Prostate gland (tissue), 2 donors: ENCODE data around the gene INPP5J.

ENCODE experiments used
- CTCF ChIP-seq, 4 experiments: fragments of 200-600 bp in 2 of 4; fragments of 450-650 bp in 2 of 4; sonication (generic) in 2 of 4; IDR thresholded peaks; 1 replicate in 3 of 4; 2 replicates in 1 of 4; pipeline ENCODE4 v1.5.1; 2016 to 2019; ENCODE audit warnings: antibody characterized with exemption in 4 of 4, mild to moderate bottlenecking in 2 of 4, moderate library complexity in 2 of 4
- POLR2A ChIP-seq: fragments of 450-650 bp; IDR thresholded peaks from one replicate; pipeline ENCODE4 v1.6.1; 2016; ENCODE audit warnings: antibody characterized with exemption, mild to moderate bottlenecking
- POLR2AphosphoS5 ChIP-seq: sonication (generic); formaldehyde crosslinking; IDR thresholded peaks from one replicate; pipeline ENCODE4 v1.6.1; 2017; ENCODE audit warnings: antibody characterized with exemption

GRCh38 chr22:31077681-31078080 is 45.1 kb upstream of the INPP5J start:
- no peak for TF ChIP-seq CTCF (IDR thresholded peaks at IDR 0.05)
- no peak for TF ChIP-seq POLR2AphosphoS5
- TF ChIP-seq POLR2A, result no peak
